Measurements from ENCODE around the gene NCK1. TPM values are rescaled to one million over a fixed set of nuclear protein-coding genes. Genes with fewer than 3 reads are reported as not detected.
A peak's percentile ranks its signal among the peaks of the same experiment; 100 is the strongest.

Gene NCK1
- total and polyA plus RNA-seq, 9 of the 15 experiments (the other 6 are each of a cell fraction or from before 2014, with no cell fraction given), result 17.3 to 30.5 (median 25.0) TPM

- TF ChIP-seq ARID4B (CRISPR knock-in tag; IDR thresholded peaks at IDR 0.05) (no peak), DMBX1 (CRISPR knock-in tag; IDR thresholded peaks at IDR 0.05; ENCODE audit: borderline replicate concordance) (no peak), HDAC2 (IDR thresholded peaks at IDR 0.05) (no peak), ZNF444 (CRISPR knock-in tag; IDR thresholded peaks at IDR 0.05) (no peak), AFF1 (IDR thresholded peaks at IDR 0.05; ENCODE audit: low read depth in 1 of 2, partially characterized antibody in 2 of 2) (peak; percentile 33 to 46), MAZ (CRISPR knock-in tag; conservative IDR thresholded peaks at IDR 0.05 in 1 of 2, IDR thresholded peaks at IDR 0.05 in 1 of 2) (peak in 1 of 2 experiments; percentile 65; a peak in 2 of 4 replicates), HES1 (IDR thresholded peaks at IDR 0.05; ENCODE audit: low read depth) (no peak), CAMTA2 (CRISPR knock-in tag; conservative IDR thresholded peaks at IDR 0.05) (no peak), ZNF785 (CRISPR knock-in tag; IDR thresholded peaks at IDR 0.05) (no peak), NFRKB (IDR thresholded peaks at IDR 0.05; ENCODE audit: low read depth) (peak; percentile 71; the same call in 1 of the 2 replicates), THRB (CRISPR knock-in tag; conservative IDR thresholded peaks at IDR 0.05) (no peak), SMAD2 (IDR thresholded peaks at IDR 0.05; ENCODE audit: low read depth, low read length) (no peak), NR3C1 (CRISPR knock-in tag; IDR thresholded peaks at IDR 0.05) (no peak), CBX5 (IDR thresholded peaks at IDR 0.05; ENCODE audit: borderline replicate concordance, low read depth) (no peak), USF1 (CRISPR knock-in tag; IDR thresholded peaks at IDR 0.05) (no peak), SNRNP70 (optimal IDR thresholded peaks at IDR 0.05; ENCODE audit: low read depth, low read length) (no peak)
These were observed 95.8 kb downstream of the NCK1 start, which contains the start of gene IL20RB (continued) for GRCh38 chr3:136957751-136958288.
